ENCODE results near the gene GLYATL3. TPM values are rescaled to one million over a fixed set of nuclear protein-coding genes. Genes with fewer than 3 reads are reported as not detected.
"Not testable (repeated sequence)": the region's sequence is repeated elsewhere in the genome, so short reads cannot be mapped to it uniquely, and the experiment has no call there.

GLYATL3 gene
- not detected in 2 replicates for total RNA-seq (2012; rRNA removed)

GRCh38 chr6:49499623-49500022 is at the start of gene GLYATL3:
Gene GLYATL3, plus strand, starts transcription at chr6:49499923. Its CDS starts 12,068 bp downstream, at chr6:49511991.
- Histone ChIP-seq H3K4me3 (ENCODE audit: low read length) (no peak within 1 kb of the TSS), H3K36me3 (ENCODE audit: insufficient read depth, low read length) (no peaks in the 10 kb centered on the region), H3K27me3 (ENCODE audit: control insufficient read depth, insufficient read depth, low read length) (no peaks in the 10 kb centered on the region), H3K4me1 (ENCODE audit: control insufficient read depth, insufficient read depth, low read length) (no peaks in the 10 kb centered on the region), H3K9ac (ENCODE audit: low read depth, low read length) (no peak within 1 kb of the TSS), H3K9me3 (replicated peaks; ENCODE audit: low read length) (no peaks in the 10 kb centered on the region), H3K4me2 (ENCODE audit: low read length) (no peak within 1 kb of the TSS)

GRCh38 chr6:49453221-49453620 is 46.5 kb upstream of the GLYATL3 start:
- no peak overlapping the region for H3K4me2 ChIP-seq (ENCODE audit: low read length)
- H3K4me1 ChIP-seq (ENCODE audit: control insufficient read depth, insufficient read depth, low read length) = no peaks in the 10 kb centered on the region
- H3K4me3 ChIP-seq (ENCODE audit: low read length) = no peak overlapping the region
- H3K9ac ChIP-seq (ENCODE audit: low read depth, low read length) = no peak overlapping the region
- peaks cover 5% of the 10 kb centered on the region for H3K36me3 ChIP-seq (ENCODE audit: insufficient read depth, low read length)
- no peaks in the 10 kb centered on the region for H3K9me3 ChIP-seq (replicated peaks; ENCODE audit: low read length)
- H3K27me3 ChIP-seq (ENCODE audit: control insufficient read depth, insufficient read depth, low read length) = no peaks in the 10 kb centered on the region

GRCh38 chr6:49454787-49455709 is 44.7 kb upstream of the GLYATL3 start:
- Histone ChIP-seq H3K9ac (ENCODE audit: low read depth, low read length) (no peak overlapping the region), H3K9me3 (replicated peaks; ENCODE audit: low read length) (no peaks in the 10 kb centered on the region), H3K27me3 (ENCODE audit: control insufficient read depth, insufficient read depth, low read length) (no peaks in the 10 kb centered on the region), H3K4me2 (ENCODE audit: low read length) (no peak overlapping the region), H3K4me1 (ENCODE audit: control insufficient read depth, insufficient read depth, low read length) (no peaks in the 10 kb centered on the region), H3K36me3 (ENCODE audit: insufficient read depth, low read length) (peaks cover 5% of the 10 kb centered on the region), H3K4me3 (ENCODE audit: low read length) (no peak overlapping the region)

GRCh38 chr6:49457771-49458170 is 42.0 kb upstream of the GLYATL3 start:
- Histone ChIP-seq H3K9ac (ENCODE audit: low read depth, low read length) (no peak overlapping the region), H3K4me1 (ENCODE audit: control insufficient read depth, insufficient read depth, low read length) (peaks cover 6% of the 10 kb centered on the region), H3K36me3 (ENCODE audit: insufficient read depth, low read length) (peaks cover 5% of the 10 kb centered on the region), H3K9me3 (replicated peaks; ENCODE audit: low read length) (no peaks in the 10 kb centered on the region), H3K4me2 (ENCODE audit: low read length) (no peak overlapping the region), H3K4me3 (ENCODE audit: low read length) (no peak overlapping the region), H3K27me3 (ENCODE audit: control insufficient read depth, insufficient read depth, low read length) (no peaks in the 10 kb centered on the region)

GRCh38 chr6:49462071-49462470 is 37.7 kb upstream of the GLYATL3 start:
- peak overlapping the region; percentile 86 for H3K4me3 ChIP-seq (ENCODE audit: low read length)
- peak overlapping the region; percentile 93 for H3K9ac ChIP-seq (ENCODE audit: low read depth, low read length)
- no peaks in the 10 kb centered on the region for H3K36me3 ChIP-seq (ENCODE audit: insufficient read depth, low read length)

GRCh38 chr6:49462599-49462926 is 37.2 kb upstream of the GLYATL3 start:
- H3K4me1 ChIP-seq (ENCODE audit: control insufficient read depth, insufficient read depth, low read length) = peaks cover 6% of the 10 kb centered on the region
- H3K9ac ChIP-seq (ENCODE audit: low read depth, low read length) = peak overlapping the region; percentile 93
- H3K36me3 ChIP-seq (ENCODE audit: insufficient read depth, low read length) = no peaks in the 10 kb centered on the region
- H3K4me2 ChIP-seq (ENCODE audit: low read length) = peak overlapping the region; percentile 87
- H3K9me3 ChIP-seq (replicated peaks; ENCODE audit: low read length) = no peaks in the 10 kb centered on the region
- no peaks in the 10 kb centered on the region for H3K27me3 ChIP-seq (ENCODE audit: control insufficient read depth, insufficient read depth, low read length)
- peak overlapping the region; percentile 86 for H3K4me3 ChIP-seq (ENCODE audit: low read length)

More at GRCh38 chr6:49462071-49462470, 37.7 kb upstream of the GLYATL3 start:
- Histone ChIP-seq H3K9me3 (replicated peaks; ENCODE audit: low read length) (no peaks in the 10 kb centered on the region), H3K4me1 (ENCODE audit: control insufficient read depth, insufficient read depth, low read length) (peaks cover 6% of the 10 kb centered on the region), H3K4me2 (ENCODE audit: low read length) (peak overlapping the region; percentile 87), H3K27me3 (ENCODE audit: control insufficient read depth, insufficient read depth, low read length) (no peaks in the 10 kb centered on the region)

- Histone ChIP-seq H3K4me2 (ENCODE audit: low read length) (peak within 1 kb of the TSS; percentile 87), H3K9ac (ENCODE audit: low read depth, low read length) (peak within 1 kb of the TSS; percentile 93), H3K4me1 (ENCODE audit: control insufficient read depth, insufficient read depth, low read length) (peaks cover 6% of the 10 kb centered on the region), H3K4me3 (ENCODE audit: low read length) (peak within 1 kb of the TSS; percentile 86), H3K36me3 (ENCODE audit: insufficient read depth, low read length) (no peaks in the 10 kb centered on the region), H3K27me3 (ENCODE audit: control insufficient read depth, insufficient read depth, low read length) (no peaks in the 10 kb centered on the region), H3K9me3 (replicated peaks; ENCODE audit: low read length) (no peaks in the 10 kb centered on the region)
Measured at GRCh38 chr6:49462927-49463611, 36.7 kb upstream of the GLYATL3 start, which contains the start of the genes CENPQ and MMUT. Gene CENPQ, plus strand, starts transcription at chr6:49463370. Its CDS starts 6,807 bp downstream, at chr6:49470177. Gene MMUT, minus strand, starts transcription at chr6:49463253. Its CDS starts 3,787 bp downstream, at chr6:49459466.

- H3K27me3 ChIP-seq (ENCODE audit: control insufficient read depth, insufficient read depth, low read length) = no peaks in the 10 kb centered on the region
- H3K9me3 ChIP-seq (replicated peaks; ENCODE audit: low read length) = no peaks in the 10 kb centered on the region
- H3K4me3 ChIP-seq (ENCODE audit: low read length) = peak overlapping the region; percentile 86
- H3K36me3 ChIP-seq (ENCODE audit: insufficient read depth, low read length) = no peaks in the 10 kb centered on the region
- peak overlapping the region; percentile 93 for H3K9ac ChIP-seq (ENCODE audit: low read depth, low read length)
- peak overlapping the region; percentile 81 for H3K4me2 ChIP-seq (ENCODE audit: low read length)
- H3K4me1 ChIP-seq (ENCODE audit: control insufficient read depth, insufficient read depth, low read length) = peaks cover 6% of the 10 kb centered on the region
Measured at GRCh38 chr6:49463612-49463967, 36.1 kb upstream of the GLYATL3 start.

- Histone ChIP-seq H3K36me3 (ENCODE audit: insufficient read depth, low read length) (no peaks in the 10 kb centered on the region), H3K4me1 (ENCODE audit: control insufficient read depth, insufficient read depth, low read length) (peaks cover 6% of the 10 kb centered on the region), H3K4me2 (ENCODE audit: low read length) (peak overlapping the region; percentile 81), H3K9me3 (replicated peaks; ENCODE audit: low read length) (no peaks in the 10 kb centered on the region), H3K4me3 (ENCODE audit: low read length) (no peak overlapping the region), H3K27me3 (ENCODE audit: control insufficient read depth, insufficient read depth, low read length) (no peaks in the 10 kb centered on the region), H3K9ac (ENCODE audit: low read depth, low read length) (no peak overlapping the region)
Measured at GRCh38 chr6:49464691-49465090, 35.0 kb upstream of the GLYATL3 start.

GRCh38 chr6:49468042-49468441 is 31.7 kb upstream of the GLYATL3 start:
- no peak overlapping the region for H3K9ac ChIP-seq (ENCODE audit: low read depth, low read length)
- H3K4me2 ChIP-seq (ENCODE audit: low read length) = no peak overlapping the region
- no peaks in the 10 kb centered on the region for H3K27me3 ChIP-seq (ENCODE audit: control insufficient read depth, insufficient read depth, low read length)
- H3K4me3 ChIP-seq (ENCODE audit: low read length) = no peak overlapping the region
- H3K4me1 ChIP-seq (ENCODE audit: control insufficient read depth, insufficient read depth, low read length) = no peaks in the 10 kb centered on the region
- H3K9me3 ChIP-seq (replicated peaks; ENCODE audit: low read length) = no peaks in the 10 kb centered on the region
- H3K36me3 ChIP-seq (ENCODE audit: insufficient read depth, low read length) = no peaks in the 10 kb centered on the region

- H3K4me1 ChIP-seq (ENCODE audit: control insufficient read depth, insufficient read depth, low read length); H3K4me3 ChIP-seq (ENCODE audit: low read length); H3K9ac ChIP-seq (ENCODE audit: low read depth, low read length); H3K9me3 ChIP-seq (replicated peaks; ENCODE audit: low read length); H3K27me3 ChIP-seq (ENCODE audit: control insufficient read depth, insufficient read depth, low read length); H3K36me3 ChIP-seq (ENCODE audit: insufficient read depth, low read length); H3K4me2 ChIP-seq (ENCODE audit: low read length): not testable (repeated sequence)
Measured at GRCh38 chr6:49476564-49476963, 23.2 kb upstream of the GLYATL3 start.

Data from skeletal muscle satellite cell (primary cell).